ENCODE results near the gene C1orf87.

Gene C1orf87

DNA sequence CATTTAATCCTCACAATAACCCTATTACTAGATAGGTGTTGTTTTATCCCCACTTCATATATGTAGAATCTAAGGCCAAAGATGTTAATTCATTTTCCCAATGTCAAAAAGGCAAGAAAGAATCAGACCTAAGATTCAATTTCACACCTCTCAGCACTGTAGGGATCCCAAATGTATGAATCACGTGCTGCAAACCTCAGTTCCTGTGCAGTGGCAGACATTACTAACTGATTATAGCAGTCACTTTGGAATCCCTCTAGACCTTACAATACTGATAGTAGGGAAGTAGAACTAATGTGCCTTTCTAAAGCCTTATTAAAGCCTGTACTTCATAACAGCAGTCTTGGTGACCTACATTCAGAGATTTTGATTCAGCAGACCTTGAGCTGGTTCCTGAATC is 2.3 kb downstream of the C1orf87 start:
- intact Hi-C loops (cut with DNase I; ENCODE audit: low total_unique reads) = no loop called here
- H3K4me3 ChIP-seq = no peak overlapping the region
- H3K36me3 ChIP-seq = no peaks in the 10 kb centered on the region
- DNase-seq = no peak
- peaks cover 0 to 10% of the 10 kb centered on the region in 2 donors for H3K27me3 ChIP-seq
- no peaks in the 10 kb centered on the region for H3K9me3 ChIP-seq
- peaks cover 0 to 27% (median 9%) of the 10 kb centered on the region in 4 donors for H3K4me1 ChIP-seq
- H3K27ac ChIP-seq = no peak overlapping the region
- TF ChIP-seq, protein P1, sequence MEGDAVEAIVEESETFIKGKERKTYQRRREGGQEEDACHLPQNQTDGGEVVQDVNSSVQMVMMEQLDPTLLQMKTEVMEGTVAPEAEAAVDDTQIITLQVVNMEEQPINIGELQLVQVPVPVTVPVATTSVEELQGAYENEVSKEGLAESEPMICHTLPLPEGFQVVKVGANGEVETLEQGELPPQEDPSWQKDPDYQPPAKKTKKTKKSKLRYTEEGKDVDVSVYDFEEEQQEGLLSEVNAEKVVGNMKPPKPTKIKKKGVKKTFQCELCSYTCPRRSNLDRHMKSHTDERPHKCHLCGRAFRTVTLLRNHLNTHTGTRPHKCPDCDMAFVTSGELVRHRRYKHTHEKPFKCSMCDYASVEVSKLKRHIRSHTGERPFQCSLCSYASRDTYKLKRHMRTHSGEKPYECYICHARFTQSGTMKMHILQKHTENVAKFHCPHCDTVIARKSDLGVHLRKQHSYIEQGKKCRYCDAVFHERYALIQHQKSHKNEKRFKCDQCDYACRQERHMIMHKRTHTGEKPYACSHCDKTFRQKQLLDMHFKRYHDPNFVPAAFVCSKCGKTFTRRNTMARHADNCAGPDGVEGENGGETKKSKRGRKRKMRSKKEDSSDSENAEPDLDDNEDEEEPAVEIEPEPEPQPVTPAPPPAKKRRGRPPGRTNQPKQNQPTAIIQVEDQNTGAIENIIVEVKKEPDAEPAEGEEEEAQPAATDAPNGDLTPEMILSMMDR (IDR thresholded peaks at IDR 0.05) = no peak

DNA sequence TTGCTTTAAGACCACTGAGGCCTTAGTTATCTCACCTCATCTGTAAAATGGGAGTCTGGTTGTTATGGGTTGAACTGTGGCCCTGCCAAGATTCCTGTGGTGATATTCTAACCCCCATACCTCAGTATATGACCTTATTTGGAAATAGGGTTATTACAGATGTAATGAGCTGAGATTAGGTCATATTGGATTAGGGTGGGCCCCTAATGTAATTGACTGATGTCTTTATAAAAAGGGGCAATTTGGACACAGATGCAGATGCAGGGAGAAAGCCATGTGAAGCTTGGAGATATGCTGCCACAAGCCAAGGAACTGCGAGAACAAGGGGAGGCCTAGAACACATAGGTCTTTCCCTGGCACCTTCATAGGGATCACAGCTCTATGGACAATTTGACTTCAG is 3.9 kb downstream of the C1orf87 start:
- H3K27ac ChIP-seq = no peak overlapping the region
- DNase-seq = no peak
- intact Hi-C loops (cut with DNase I; ENCODE audit: low total_unique reads) = no loop called here
- no peaks in the 10 kb centered on the region for H3K9me3 ChIP-seq
- H3K4me3 ChIP-seq = no peak overlapping the region
- H3K4me1 ChIP-seq = peaks cover 0 to 27% (median 9%) of the 10 kb centered on the region in 4 donors
- peaks cover 0 to 3% of the 10 kb centered on the region in 2 donors for H3K27me3 ChIP-seq
- no peaks in the 10 kb centered on the region for H3K36me3 ChIP-seq
- TF ChIP-seq, protein P1 (IDR thresholded peaks at IDR 0.05) = no peak

DNA sequence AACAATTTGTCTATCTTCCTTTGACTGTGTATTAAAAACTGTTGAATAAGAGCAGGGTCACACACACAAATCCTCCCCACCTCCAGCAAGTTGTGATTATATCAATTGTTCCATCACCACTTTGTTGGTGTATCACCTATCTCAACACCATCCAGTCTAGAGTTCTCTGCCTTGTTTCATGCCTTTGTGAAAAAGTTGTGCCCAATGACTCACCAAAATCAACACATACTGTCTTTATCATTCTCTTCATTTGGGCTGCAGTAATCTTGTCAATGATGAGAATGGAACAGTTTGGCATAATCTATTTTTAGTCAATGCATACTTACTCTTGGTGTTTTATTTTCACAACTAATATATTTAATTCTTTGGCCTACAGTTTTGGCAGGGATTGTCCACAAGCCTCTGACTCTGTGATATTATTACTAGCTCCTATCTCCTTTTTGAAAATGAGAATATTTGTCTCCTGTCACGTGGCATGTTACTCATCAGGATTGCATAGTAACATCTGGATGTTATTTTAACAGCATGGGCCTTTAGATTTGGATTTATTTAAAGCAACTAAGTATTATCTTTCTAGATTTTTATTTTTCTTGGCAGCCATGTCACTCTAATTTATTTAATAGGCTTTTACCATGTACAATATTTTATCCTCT is 5.1 kb downstream of the C1orf87 start:
- Histone ChIP-seq H3K36me3 (no peaks in the 10 kb centered on the region), H3K27me3 (no peaks in the 10 kb centered on the region), H3K9me3 (no peaks in the 10 kb centered on the region), H3K4me3 (no peak overlapping the region), H3K27ac (no peak overlapping the region), H3K4me1 (peaks cover 0 to 23% (median 8%) of the 10 kb centered on the region in 4 donors)
- intact Hi-C loops (cut with DNase I; ENCODE audit: low total_unique reads) = no loop called here
- no peak for DNase-seq
- TF ChIP-seq, protein P1 (IDR thresholded peaks at IDR 0.05) = no peak

DNA sequence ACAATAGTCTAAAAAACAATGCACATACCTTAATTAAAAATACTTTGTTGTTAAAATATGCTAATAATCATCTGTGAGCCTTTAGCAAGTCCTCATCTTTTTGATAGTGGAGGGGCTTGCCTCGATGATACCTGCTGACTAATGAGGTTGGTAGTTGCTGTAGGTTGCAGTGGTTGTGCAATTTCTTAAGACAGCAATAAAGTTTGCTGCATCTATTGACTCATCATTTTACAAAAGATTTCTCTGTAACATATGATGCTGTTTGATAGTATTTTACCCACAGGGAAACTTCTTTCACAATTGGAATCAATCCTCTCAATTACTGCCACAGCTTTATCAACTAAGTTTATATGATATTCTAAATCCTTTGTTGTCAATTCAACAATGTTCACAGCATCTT is 7.6 kb downstream of the C1orf87 start:
- no peaks in the 10 kb centered on the region for H3K9me3 ChIP-seq
- no peak for DNase-seq

DNA sequence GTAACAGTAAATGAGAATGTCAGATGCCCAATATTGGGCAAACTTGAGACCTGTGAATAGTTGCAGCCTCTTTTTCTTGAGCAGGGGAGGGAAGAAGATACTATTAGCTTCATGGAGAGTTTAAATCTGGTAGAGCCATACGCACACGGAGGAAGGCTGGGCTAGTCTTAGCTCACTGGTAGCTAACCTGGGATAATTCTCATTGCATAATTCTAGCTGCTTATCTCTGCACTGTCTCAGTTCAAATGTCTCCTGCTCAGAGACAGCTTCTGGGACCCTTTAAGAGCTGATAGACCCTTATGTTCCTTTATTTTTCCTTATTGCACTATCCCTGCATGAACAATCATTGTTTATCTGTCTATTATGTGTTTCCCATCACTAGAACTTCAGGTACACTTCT is 8.4 kb downstream of the C1orf87 start:
- Histone ChIP-seq H3K4me1 (peaks cover 0 to 22% (median 7%) of the 10 kb centered on the region in 4 donors), H3K9me3 (no peaks in the 10 kb centered on the region), H3K27ac (no peak overlapping the region), H3K36me3 (no peaks in the 10 kb centered on the region), H3K27me3 (no peaks in the 10 kb centered on the region), H3K4me3 (no peak overlapping the region)
- DNase-seq = no peak
- intact Hi-C loops (cut with DNase I; ENCODE audit: low total_unique reads) = no loop called here
- TF ChIP-seq, protein P1 (IDR thresholded peaks at IDR 0.05) = no peak

More for the DNA sequence above, 7.6 kb downstream of the C1orf87 start:
- Histone ChIP-seq H3K27ac (no peak overlapping the region), H3K4me1 (peaks cover 0 to 22% (median 7%) of the 10 kb centered on the region in 4 donors), H3K27me3 (no peaks in the 10 kb centered on the region), H3K4me3 (no peak overlapping the region), H3K36me3 (no peaks in the 10 kb centered on the region)
- intact Hi-C loops (cut with DNase I; ENCODE audit: low total_unique reads) = no loop called here
- TF ChIP-seq, protein P1 (IDR thresholded peaks at IDR 0.05) = no peak
